Measurements from ENCODE around the gene BLM.

The BLM gene

DNA sequence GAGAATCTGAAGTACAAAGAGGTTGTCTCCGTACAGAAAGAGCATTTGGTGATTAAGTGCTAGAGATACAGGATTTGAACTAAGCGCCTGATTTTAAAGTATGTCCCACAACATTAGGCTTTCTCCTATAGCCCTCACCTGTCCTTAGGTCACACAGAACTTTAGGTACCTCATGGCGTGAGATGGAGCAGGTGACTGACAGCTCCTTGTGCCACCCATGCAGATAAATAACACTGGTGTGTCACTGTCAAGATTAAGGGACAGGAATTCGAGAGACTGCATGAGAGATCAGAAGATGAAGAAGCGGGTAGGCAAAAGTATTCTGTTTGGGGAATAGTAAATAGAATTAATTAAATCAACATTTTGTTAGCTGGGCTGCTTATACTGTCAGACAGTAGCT lies 1.1 kb downstream of the BLM start:
- H3K4me1 ChIP-seq (ENCODE audit: insufficient read depth, low read length, poor library complexity, severe bottlenecking) = peaks cover 31% of the 10 kb centered on the region
- peak overlapping the region; percentile 89 for H3K4me3 ChIP-seq (ENCODE audit: low read length, poor library complexity, severe bottlenecking)
- peaks cover 68% of the 10 kb centered on the region for H3K79me2 ChIP-seq (ENCODE audit: insufficient read depth, low read length)
- H3K9me2 ChIP-seq (replicated peaks; ENCODE audit: low read depth, low read length) = no peaks in the 10 kb centered on the region
- peak overlapping the region; percentile 99 for H3K9ac ChIP-seq (ENCODE audit: low read depth, low read length, poor library complexity, severe bottlenecking)
- no peaks in the 10 kb centered on the region for H3K36me3 ChIP-seq (ENCODE audit: insufficient read depth, low read length)
- no peaks in the 10 kb centered on the region for H3K9me3 ChIP-seq (ENCODE audit: insufficient read depth, low read depth, low read length)
- no peak for TF ChIP-seq EZH2phosphoT487 (IDR thresholded peaks at IDR 0.05; ENCODE audit: borderline replicate concordance)
- TF ChIP-seq, protein P1, sequence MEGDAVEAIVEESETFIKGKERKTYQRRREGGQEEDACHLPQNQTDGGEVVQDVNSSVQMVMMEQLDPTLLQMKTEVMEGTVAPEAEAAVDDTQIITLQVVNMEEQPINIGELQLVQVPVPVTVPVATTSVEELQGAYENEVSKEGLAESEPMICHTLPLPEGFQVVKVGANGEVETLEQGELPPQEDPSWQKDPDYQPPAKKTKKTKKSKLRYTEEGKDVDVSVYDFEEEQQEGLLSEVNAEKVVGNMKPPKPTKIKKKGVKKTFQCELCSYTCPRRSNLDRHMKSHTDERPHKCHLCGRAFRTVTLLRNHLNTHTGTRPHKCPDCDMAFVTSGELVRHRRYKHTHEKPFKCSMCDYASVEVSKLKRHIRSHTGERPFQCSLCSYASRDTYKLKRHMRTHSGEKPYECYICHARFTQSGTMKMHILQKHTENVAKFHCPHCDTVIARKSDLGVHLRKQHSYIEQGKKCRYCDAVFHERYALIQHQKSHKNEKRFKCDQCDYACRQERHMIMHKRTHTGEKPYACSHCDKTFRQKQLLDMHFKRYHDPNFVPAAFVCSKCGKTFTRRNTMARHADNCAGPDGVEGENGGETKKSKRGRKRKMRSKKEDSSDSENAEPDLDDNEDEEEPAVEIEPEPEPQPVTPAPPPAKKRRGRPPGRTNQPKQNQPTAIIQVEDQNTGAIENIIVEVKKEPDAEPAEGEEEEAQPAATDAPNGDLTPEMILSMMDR (conservative IDR thresholded peaks at IDR 0.05; ENCODE audit: low read length) = no peak
- H3F3A ChIP-seq (ENCODE audit: low read depth) = 0 out of 2 replicates have a peak, but pooled peaks cover 2% of the 10 kb centered on the region
- no peak overlapping the region for H2AFZ ChIP-seq (ENCODE audit: low read length)
- H3K4me2 ChIP-seq (ENCODE audit: low read depth, low read length, poor library complexity, severe bottlenecking) = peak overlapping the region; percentile 78
- peaks cover 28% of the 10 kb centered on the region for H4K20me1 ChIP-seq (ENCODE audit: insufficient read depth, low read length, poor library complexity, severe bottlenecking)
- H3K27me3 ChIP-seq (ENCODE audit: insufficient read depth, low read length, poor library complexity, severe bottlenecking) = no peaks in the 10 kb centered on the region

DNA sequence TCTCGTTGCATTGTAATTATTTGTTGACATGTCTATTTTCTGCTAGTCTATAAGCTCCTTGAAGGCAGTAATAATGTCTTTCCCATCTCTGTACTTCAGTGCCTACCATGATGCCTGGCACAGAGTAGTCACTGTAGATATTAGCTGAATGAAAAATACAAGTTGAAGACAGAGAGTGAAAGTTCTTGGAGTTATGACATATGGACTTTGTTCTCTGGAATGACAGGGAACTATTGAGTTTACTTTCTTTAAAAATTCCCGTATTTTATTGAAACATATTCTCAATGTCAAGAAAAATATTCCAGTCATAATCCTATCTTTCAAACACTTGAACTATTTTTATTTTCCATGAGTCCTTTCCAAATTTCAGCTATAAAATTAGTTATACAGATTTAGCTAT lies 3.0 kb downstream of the BLM start:
- TF ChIP-seq EZH2phosphoT487 (IDR thresholded peaks at IDR 0.05; ENCODE audit: borderline replicate concordance) = no peak
- TF ChIP-seq, protein P1 (conservative IDR thresholded peaks at IDR 0.05; ENCODE audit: low read length) = no peak
- peaks cover 28% of the 10 kb centered on the region for H4K20me1 ChIP-seq (ENCODE audit: insufficient read depth, low read length, poor library complexity, severe bottlenecking)

GRCh38 chr15:90729261-90729660 lies 12.1 kb downstream of the BLM start:
- H4K20me1 ChIP-seq (ENCODE audit: insufficient read depth, low read length, poor library complexity, severe bottlenecking) = peaks cover 24% of the 10 kb centered on the region
- TF ChIP-seq, protein P1 (conservative IDR thresholded peaks at IDR 0.05; ENCODE audit: low read length) = no peak
- TF ChIP-seq EZH2phosphoT487 (IDR thresholded peaks at IDR 0.05; ENCODE audit: borderline replicate concordance) = no peak
- no peaks in the 10 kb centered on the region for H3K9me2 ChIP-seq (replicated peaks; ENCODE audit: low read depth, low read length)
- H2AFZ ChIP-seq (ENCODE audit: low read length) = no peak overlapping the region
- peaks cover 22% of the 10 kb centered on the region for H3K36me3 ChIP-seq (ENCODE audit: insufficient read depth, low read length)
- H3F3A ChIP-seq (ENCODE audit: low read depth) = no peaks in the 10 kb centered on the region
- peaks cover 97% of the 10 kb centered on the region for H3K79me2 ChIP-seq (ENCODE audit: insufficient read depth, low read length)
- no peak overlapping the region for H3K9ac ChIP-seq (ENCODE audit: low read depth, low read length, poor library complexity, severe bottlenecking)
- H3K4me1 ChIP-seq (ENCODE audit: insufficient read depth, low read length, poor library complexity, severe bottlenecking) = peaks cover 6% of the 10 kb centered on the region
- no peaks in the 10 kb centered on the region for H3K27me3 ChIP-seq (ENCODE audit: insufficient read depth, low read length, poor library complexity, severe bottlenecking)
- H3K4me2 ChIP-seq (ENCODE audit: low read depth, low read length, poor library complexity, severe bottlenecking) = no peak overlapping the region
- no peaks in the 10 kb centered on the region for H3K9me3 ChIP-seq (ENCODE audit: insufficient read depth, low read depth, low read length)
- H3K4me3 ChIP-seq (ENCODE audit: low read length, poor library complexity, severe bottlenecking) = no peak overlapping the region

More for the DNA sequence above, 3.0 kb downstream of the BLM start:
- H3K9me2 ChIP-seq (replicated peaks; ENCODE audit: low read depth, low read length) = no peaks in the 10 kb centered on the region
- no peaks in the 10 kb centered on the region for H3K9me3 ChIP-seq (ENCODE audit: insufficient read depth, low read depth, low read length)
- no peaks in the 10 kb centered on the region for H3K27me3 ChIP-seq (ENCODE audit: insufficient read depth, low read length, poor library complexity, severe bottlenecking)
- H3K4me3 ChIP-seq (ENCODE audit: low read length, poor library complexity, severe bottlenecking) = peak overlapping the region; percentile 89
- H3F3A ChIP-seq (ENCODE audit: low read depth) = 0 out of 2 replicates have a peak, but pooled peaks cover 2% of the 10 kb centered on the region
- peaks cover 86% of the 10 kb centered on the region for H3K79me2 ChIP-seq (ENCODE audit: insufficient read depth, low read length)
- no peak overlapping the region for H2AFZ ChIP-seq (ENCODE audit: low read length)
- peak overlapping the region; percentile 15 for H3K9ac ChIP-seq (ENCODE audit: low read depth, low read length, poor library complexity, severe bottlenecking)
- peaks cover 6% of the 10 kb centered on the region; the same call in 1 of the 2 replicates for H3K36me3 ChIP-seq (ENCODE audit: insufficient read depth, low read length)
- H3K4me1 ChIP-seq (ENCODE audit: insufficient read depth, low read length, poor library complexity, severe bottlenecking) = peaks cover 37% of the 10 kb centered on the region
- H3K4me2 ChIP-seq (ENCODE audit: low read depth, low read length, poor library complexity, severe bottlenecking) = peak overlapping the region; percentile 78
